RWPE1 (cell line): Measurements from ENCODE around the gene RRAGB.

Source experiments
- CTCF ChIA-PET: fragments of 350-600 bp; sonication (Branson Sonifier 250); formaldehyde crosslinking; extraction: SDS; loops from one replicate; lab custom pipeline; 2021; lab: Yijun Ruan, JAX
- POLR2A ChIA-PET: fragments of 400-600 bp; formaldehyde crosslinking; extraction: SDS; loops from one replicate; lab custom pipeline; 2020; ENCODE audit warnings: antibody characterized with exemption; ENCODE audit not compliant: low non-redundant PET; lab: Yijun Ruan, JAX
- DNase-seq: peaks from one replicate; pipeline ENCODE4 v3.0.0; 2012; ENCODE audit warnings: low spot score
- H3K27ac ChIP-seq: fragments of 450-650 bp; 2 replicates; pipeline ENCODE4 v1.5.1; 2017
- TF ChIP-seq, protein P1 (sequence below): fragments of 450-650 bp; conservative IDR thresholded peaks from 2 replicates; pipeline ENCODE4 v1.5.1; 2017; ENCODE audit warnings: low read depth, mild to moderate bottlenecking

The RRAGB gene

DNA sequence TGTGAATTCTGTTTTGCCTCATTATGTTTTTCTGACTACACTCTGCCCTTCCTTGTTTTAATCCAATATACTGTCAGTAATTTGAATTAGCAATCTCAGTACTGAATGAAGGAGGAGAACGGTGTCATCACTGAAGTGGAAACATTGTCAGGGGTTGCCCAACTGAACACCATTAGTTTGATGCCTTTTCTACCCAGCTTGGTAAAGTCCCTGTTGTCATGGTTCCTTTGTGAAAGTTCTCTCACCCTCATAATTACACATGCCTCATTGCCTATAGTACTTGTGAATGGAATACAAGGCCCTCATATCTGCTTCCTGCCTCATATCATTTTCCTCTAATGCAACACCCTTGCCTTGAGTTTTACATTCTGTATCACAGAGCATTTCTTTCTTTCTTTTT lies 76.9 kb downstream of the RRAGB start:
- ChIA-PET POLR2A (no interaction called here), CTCF (interaction anchor here (0.5 kb wide), 1 partner anchor 1211 kb away, joined by 3 read pairs; no protein-coding TSS in a partner anchor)
- DNase-seq = no peak
- TF ChIP-seq, protein P1, sequence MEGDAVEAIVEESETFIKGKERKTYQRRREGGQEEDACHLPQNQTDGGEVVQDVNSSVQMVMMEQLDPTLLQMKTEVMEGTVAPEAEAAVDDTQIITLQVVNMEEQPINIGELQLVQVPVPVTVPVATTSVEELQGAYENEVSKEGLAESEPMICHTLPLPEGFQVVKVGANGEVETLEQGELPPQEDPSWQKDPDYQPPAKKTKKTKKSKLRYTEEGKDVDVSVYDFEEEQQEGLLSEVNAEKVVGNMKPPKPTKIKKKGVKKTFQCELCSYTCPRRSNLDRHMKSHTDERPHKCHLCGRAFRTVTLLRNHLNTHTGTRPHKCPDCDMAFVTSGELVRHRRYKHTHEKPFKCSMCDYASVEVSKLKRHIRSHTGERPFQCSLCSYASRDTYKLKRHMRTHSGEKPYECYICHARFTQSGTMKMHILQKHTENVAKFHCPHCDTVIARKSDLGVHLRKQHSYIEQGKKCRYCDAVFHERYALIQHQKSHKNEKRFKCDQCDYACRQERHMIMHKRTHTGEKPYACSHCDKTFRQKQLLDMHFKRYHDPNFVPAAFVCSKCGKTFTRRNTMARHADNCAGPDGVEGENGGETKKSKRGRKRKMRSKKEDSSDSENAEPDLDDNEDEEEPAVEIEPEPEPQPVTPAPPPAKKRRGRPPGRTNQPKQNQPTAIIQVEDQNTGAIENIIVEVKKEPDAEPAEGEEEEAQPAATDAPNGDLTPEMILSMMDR = no peak
- no peak overlapping the region for H3K27ac ChIP-seq

DNA sequence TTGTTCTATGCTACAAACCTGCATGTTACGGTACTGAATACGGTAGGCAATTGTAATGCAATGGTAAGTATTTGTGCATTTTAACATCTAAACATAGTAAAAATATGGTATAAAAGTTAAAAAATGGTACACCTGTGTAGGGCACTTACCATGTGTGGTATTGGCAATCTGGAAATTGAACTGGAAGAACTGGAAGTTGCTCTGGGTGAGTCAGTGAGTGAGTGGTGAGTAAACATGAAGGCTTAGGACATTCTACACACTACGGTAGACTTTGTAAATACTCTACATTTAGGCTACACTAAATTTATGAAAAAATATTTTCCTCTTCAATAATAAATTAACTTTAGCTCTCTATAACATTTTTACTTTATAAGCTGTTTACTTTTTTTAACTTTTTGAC lies 78.9 kb downstream of the RRAGB start:
- no peak overlapping the region for H3K27ac ChIP-seq
- DNase-seq = no peak
- TF ChIP-seq, protein P1 = no peak
- ChIA-PET CTCF (no interaction called here), POLR2A (no interaction called here)

DNA sequence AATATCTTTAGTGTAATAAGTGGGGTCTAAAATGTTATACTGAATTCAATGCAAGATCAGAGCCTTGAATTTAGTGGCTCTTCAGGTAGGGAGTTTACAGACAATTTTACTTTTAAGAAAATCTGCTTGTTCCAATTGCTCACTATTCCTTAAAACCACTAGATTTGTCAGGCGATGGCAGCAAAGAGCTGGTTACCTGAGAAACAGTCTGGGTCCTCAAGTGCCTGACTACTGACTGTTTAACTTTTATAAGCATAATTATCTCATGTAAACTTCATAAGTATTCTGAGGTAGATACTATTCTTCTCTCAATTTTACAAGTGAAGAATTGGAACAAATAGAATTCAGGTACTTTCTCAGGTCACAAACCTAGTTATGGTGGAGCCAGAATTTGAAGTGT lies 84.3 kb downstream of the RRAGB start:
- no peak for DNase-seq
- no peak overlapping the region for H3K27ac ChIP-seq
- POLR2A ChIA-PET = no interaction called here
- TF ChIP-seq, protein P1 = no peak
- CTCF ChIA-PET = interaction anchor here (0.6 kb wide), 2 partner anchors 204 to 1466 kb away, joined by 3 to 6 read pairs; no protein-coding TSS in a partner anchor
